ENCODE data around the gene CKAP5. TPM values are rescaled to one million over a fixed set of nuclear protein-coding genes. Genes with fewer than 3 reads are reported as not detected.

Gene CKAP5
- 10 to 100 TPM; 32.1 to 45.2 (median 41.4) TPM for total RNA-seq

DNA sequence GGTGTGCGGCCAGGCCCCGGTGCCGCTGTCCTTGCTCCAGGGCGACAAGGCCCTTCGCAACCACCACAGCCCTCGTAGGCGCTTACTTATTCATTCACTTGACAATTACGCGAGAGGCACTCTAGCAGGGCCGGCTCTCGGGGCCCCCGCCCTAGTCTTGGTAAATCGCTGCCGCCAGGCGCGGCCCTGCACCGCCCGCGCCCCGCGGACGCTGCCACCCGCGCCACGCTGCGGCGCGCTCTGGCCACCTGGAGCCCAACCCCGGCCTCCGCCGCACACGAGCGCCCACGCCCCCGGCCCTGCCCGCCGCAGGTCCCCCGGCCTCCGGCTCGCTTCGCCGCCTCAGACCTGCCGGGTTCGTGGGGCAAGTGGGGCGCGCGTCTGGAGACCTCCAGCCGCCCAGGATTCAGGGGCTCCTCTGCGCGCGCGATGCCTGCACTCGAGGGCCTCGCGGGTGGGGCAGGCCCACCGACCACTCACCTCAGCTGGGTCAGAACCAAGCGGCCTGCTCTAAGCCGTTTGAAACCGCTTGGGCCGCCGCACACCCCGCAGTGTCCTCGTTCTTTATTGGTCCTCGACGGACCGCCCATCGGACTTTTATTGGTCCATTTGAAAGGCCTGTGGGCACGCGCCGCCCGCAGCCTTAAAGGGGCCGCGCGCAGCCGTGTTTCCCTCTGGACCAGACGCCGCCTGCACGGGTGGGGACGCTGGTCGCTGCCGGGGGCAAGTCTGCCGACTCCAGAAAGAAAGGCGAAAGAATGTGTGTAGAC is at the start of gene CKAP5:
CKAP5 (minus strand) TSS at position 541 of the 770 bp plus-strand sequence. CDS start 25,049 bp downstream, outside the sequence.
- intact Hi-C loops (cut with DNase I; ENCODE audit: low total_unique reads), result no loop called here
- Histone ChIP-seq H3K4me3 (peak within 1 kb of the TSS; percentile 81 to 94 (median 85)), H3K36me3 (no peaks in the 10 kb centered on the region), H3K9me3 (no peaks in the 10 kb centered on the region), H3K27me3 (no peaks in the 10 kb centered on the region), H3K27ac (peak within 1 kb of the TSS; percentile 75 to 77), H3K4me1 (no peaks in the 10 kb centered on the region)
- TF ChIP-seq POLR2AphosphoS5 (IDR thresholded peaks at IDR 0.05) (peak; percentile 50 to 74 (median 54)), POLR2A (IDR thresholded peaks at IDR 0.05) (peak; percentile 52)
- TF ChIP-seq, protein P1, sequence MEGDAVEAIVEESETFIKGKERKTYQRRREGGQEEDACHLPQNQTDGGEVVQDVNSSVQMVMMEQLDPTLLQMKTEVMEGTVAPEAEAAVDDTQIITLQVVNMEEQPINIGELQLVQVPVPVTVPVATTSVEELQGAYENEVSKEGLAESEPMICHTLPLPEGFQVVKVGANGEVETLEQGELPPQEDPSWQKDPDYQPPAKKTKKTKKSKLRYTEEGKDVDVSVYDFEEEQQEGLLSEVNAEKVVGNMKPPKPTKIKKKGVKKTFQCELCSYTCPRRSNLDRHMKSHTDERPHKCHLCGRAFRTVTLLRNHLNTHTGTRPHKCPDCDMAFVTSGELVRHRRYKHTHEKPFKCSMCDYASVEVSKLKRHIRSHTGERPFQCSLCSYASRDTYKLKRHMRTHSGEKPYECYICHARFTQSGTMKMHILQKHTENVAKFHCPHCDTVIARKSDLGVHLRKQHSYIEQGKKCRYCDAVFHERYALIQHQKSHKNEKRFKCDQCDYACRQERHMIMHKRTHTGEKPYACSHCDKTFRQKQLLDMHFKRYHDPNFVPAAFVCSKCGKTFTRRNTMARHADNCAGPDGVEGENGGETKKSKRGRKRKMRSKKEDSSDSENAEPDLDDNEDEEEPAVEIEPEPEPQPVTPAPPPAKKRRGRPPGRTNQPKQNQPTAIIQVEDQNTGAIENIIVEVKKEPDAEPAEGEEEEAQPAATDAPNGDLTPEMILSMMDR (IDR thresholded peaks at IDR 0.05), result no peak
- peak; percentile 84 to 86 for DNase-seq (ENCODE audit: low spot score in 2 of 2)

DNA sequence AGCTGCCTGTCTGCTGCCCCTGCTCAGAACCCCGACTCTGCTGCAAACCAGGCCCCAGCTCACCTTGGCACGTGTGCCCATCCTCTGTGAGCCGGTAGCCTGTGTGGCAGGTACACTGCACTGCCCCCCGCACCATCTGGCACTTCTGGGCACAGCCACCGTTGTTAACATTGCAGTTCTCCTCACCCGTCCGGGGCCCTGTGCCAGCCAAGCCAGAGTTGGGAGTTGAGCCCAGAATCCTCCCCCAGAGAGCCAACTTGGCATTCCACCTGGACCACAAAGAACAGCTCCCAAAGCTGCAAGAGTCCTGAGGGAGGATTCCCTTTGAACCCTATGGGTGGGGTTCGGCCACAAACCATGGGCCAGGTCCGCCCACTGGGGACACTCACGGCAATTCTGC is 49.7 kb upstream of the CKAP5 start:
- Histone ChIP-seq H3K27ac (no peak overlapping the region), H3K9me3 (no peaks in the 10 kb centered on the region), H3K27me3 (no peaks in the 10 kb centered on the region), H3K4me1 (no peaks in the 10 kb centered on the region), H3K4me3 (no peak overlapping the region), H3K36me3 (no peaks in the 10 kb centered on the region)
- intact Hi-C loops (cut with DNase I; ENCODE audit: low total_unique reads), result no loop called here
- DNase-seq (ENCODE audit: low spot score in 2 of 2), result peak; percentile 80
- no peak for TF ChIP-seq POLR2A (IDR thresholded peaks at IDR 0.05)
- TF ChIP-seq, protein P1 (IDR thresholded peaks at IDR 0.05), result no peak
- TF ChIP-seq POLR2AphosphoS5 (IDR thresholded peaks at IDR 0.05), result no peak

- intact Hi-C loops (cut with DNase I; ENCODE audit: low total_unique reads), result loop anchor here (5.0 kb wide), 1 partner anchor 257 kb away; no protein-coding TSS in a partner anchor
- Histone ChIP-seq H3K27ac (no peak overlapping the region), H3K9me3 (no peaks in the 10 kb centered on the region), H3K4me1 (no peaks in the 10 kb centered on the region), H3K27me3 (no peaks in the 10 kb centered on the region), H3K36me3 (no peaks in the 10 kb centered on the region), H3K4me3 (no peak overlapping the region)
- no peak for DNase-seq (ENCODE audit: low spot score in 2 of 2)
- no peak for TF ChIP-seq POLR2A (IDR thresholded peaks at IDR 0.05)
- TF ChIP-seq, protein P1 (IDR thresholded peaks at IDR 0.05), result no peak
- no peak for TF ChIP-seq POLR2AphosphoS5 (IDR thresholded peaks at IDR 0.05)
These were observed 48.9 kb upstream of the CKAP5 start for GRCh38 chr11:46894961-46895360.

DNA sequence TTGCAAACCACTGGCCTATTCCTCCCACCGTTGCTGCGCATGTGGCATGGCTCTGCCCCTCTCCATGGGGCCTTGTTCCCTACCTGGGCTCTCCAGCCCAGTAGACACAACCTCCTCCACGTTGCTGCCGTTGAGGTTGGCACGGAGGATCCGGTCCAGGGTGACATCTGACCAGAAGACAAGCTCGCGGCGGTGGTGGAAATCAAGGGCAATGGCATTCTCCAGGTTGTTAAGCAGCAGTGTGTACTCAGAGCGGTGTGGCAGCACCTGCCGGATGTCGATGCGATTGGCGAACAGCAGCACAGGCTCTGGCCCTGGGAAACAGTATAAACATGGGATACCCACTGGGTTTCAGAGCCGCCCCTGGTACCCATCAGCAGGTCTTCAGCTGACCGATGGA is 48.4 kb upstream of the CKAP5 start:
- H3K9me3 ChIP-seq, result no peaks in the 10 kb centered on the region
- H3K4me1 ChIP-seq, result no peaks in the 10 kb centered on the region
- no peaks in the 10 kb centered on the region for H3K27me3 ChIP-seq
- no peak overlapping the region for H3K4me3 ChIP-seq
- intact Hi-C loops (cut with DNase I; ENCODE audit: low total_unique reads), result loop anchor here (5.0 kb wide), 1 partner anchor 258 kb away; no protein-coding TSS in a partner anchor
- no peak for DNase-seq (ENCODE audit: low spot score in 2 of 2)
- H3K27ac ChIP-seq, result no peak overlapping the region
- TF ChIP-seq, protein P1 (IDR thresholded peaks at IDR 0.05), result no peak
- TF ChIP-seq POLR2A (IDR thresholded peaks at IDR 0.05) (no peak), POLR2AphosphoS5 (IDR thresholded peaks at IDR 0.05) (no peak)
- H3K36me3 ChIP-seq, result no peaks in the 10 kb centered on the region

DNA sequence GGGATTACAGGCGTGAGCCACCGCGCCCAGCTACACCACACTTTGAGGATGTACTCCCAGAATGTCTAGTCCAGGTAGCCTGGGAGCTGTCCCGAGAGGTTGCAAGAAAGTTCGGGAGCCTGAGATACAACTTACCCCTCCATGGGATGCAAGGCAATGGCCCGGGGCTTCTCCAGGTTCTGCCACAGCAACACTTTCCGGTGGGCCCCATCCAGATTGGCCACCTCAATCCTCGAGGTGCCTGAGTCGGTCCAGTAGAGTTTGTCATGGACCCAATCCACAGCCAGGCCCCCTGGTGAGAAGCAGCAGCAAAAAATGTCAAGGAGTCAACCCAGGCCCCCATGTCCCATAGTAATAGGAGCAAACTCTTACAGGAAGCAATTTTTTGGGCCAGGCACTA is 46.8 kb upstream of the CKAP5 start:
- no peak for DNase-seq (ENCODE audit: low spot score in 2 of 2)
- TF ChIP-seq POLR2A (IDR thresholded peaks at IDR 0.05) (no peak), POLR2AphosphoS5 (IDR thresholded peaks at IDR 0.05) (no peak)
- TF ChIP-seq, protein P1 (IDR thresholded peaks at IDR 0.05), result no peak
- no peak overlapping the region for H3K27ac ChIP-seq
- no peaks in the 10 kb centered on the region for H3K9me3 ChIP-seq
- H3K27me3 ChIP-seq, result no peaks in the 10 kb centered on the region
- no peaks in the 10 kb centered on the region for H3K4me1 ChIP-seq
- intact Hi-C loops (cut with DNase I; ENCODE audit: low total_unique reads), result loop anchor here (5.0 kb wide), 1 partner anchor 259 kb away; no protein-coding TSS in a partner anchor
- H3K4me3 ChIP-seq, result no peak overlapping the region
- no peaks in the 10 kb centered on the region for H3K36me3 ChIP-seq
